Measurements from ENCODE around the gene FCF1.

DNA sequence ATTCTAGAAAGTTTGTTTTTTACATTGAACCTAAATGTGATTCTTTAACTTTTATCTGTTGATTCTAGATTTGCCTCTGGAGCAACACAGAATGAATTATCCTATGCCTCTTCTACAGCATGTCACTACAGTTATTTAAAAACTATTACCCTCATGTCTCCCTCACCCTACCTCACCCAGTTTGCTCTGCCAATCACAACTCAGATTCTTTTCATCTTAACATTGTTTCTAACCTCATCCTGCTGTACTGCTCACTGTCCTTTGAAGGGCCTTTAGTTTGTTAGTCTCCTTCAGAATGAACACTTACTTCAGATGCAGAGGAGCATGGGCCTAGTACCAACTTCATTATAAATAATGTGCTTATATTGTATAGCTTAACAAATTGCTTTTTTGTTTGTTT lies 71.7 kb downstream of the FCF1 start:
- TF ChIP-seq, protein P1, sequence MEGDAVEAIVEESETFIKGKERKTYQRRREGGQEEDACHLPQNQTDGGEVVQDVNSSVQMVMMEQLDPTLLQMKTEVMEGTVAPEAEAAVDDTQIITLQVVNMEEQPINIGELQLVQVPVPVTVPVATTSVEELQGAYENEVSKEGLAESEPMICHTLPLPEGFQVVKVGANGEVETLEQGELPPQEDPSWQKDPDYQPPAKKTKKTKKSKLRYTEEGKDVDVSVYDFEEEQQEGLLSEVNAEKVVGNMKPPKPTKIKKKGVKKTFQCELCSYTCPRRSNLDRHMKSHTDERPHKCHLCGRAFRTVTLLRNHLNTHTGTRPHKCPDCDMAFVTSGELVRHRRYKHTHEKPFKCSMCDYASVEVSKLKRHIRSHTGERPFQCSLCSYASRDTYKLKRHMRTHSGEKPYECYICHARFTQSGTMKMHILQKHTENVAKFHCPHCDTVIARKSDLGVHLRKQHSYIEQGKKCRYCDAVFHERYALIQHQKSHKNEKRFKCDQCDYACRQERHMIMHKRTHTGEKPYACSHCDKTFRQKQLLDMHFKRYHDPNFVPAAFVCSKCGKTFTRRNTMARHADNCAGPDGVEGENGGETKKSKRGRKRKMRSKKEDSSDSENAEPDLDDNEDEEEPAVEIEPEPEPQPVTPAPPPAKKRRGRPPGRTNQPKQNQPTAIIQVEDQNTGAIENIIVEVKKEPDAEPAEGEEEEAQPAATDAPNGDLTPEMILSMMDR (IDR thresholded peaks at IDR 0.05; ENCODE audit: low read depth, low read length, poor library complexity, severe bottlenecking) = no peak
- TF ChIP-seq EZH2phosphoT487 (IDR thresholded peaks at IDR 0.05; ENCODE audit: borderline replicate concordance, low read length) = no peak

Data from DOHH2 (cell line).